Measurements from ENCODE around the gene FBXW8.

- TF ChIP-seq EP300 (IDR thresholded peaks at IDR 0.05): no peak
- TF ChIP-seq POLR2AphosphoS5 (IDR thresholded peaks at IDR 0.05): no peak
- no peak for TF ChIP-seq CTCF (IDR thresholded peaks at IDR 0.05)
Measured at GRCh38 chr12:116929885-116930284, 19.1 kb downstream of the FBXW8 start.
